Liver (tissue), 3 donors: ENCODE measurements around the gene TMEM39B.

Experiments
- EGR1 ChIP-seq, 2 donors: IDR thresholded peaks; 2 replicates each; pipeline ENCODE4 v1.6.1; 2016 to 2018; ENCODE audit warnings: antibody characterized with exemption in 2 of 2, low read depth in 2 of 2
- FOXA2 ChIP-seq: IDR thresholded peaks from 2 replicates; pipeline ENCODE4 v1.6.1; 2016; ENCODE audit warnings: antibody characterized with exemption
- GABPA ChIP-seq, 2 donors: IDR thresholded peaks in 1 of 2; conservative IDR thresholded peaks in 1 of 2; 2 replicates each; pipeline ENCODE4 v1.6.1; 2016; ENCODE audit warnings: antibody characterized with exemption in 2 of 2, mild to moderate bottlenecking in 1 of 2, moderate library complexity in 1 of 2
- HNF4A ChIP-seq, 2 donors: conservative IDR thresholded peaks; 2 replicates each; pipeline ENCODE4 v1.6.1; 2016; ENCODE audit warnings: antibody characterized with exemption in 2 of 2, mild to moderate bottlenecking in 2 of 2
- JUND ChIP-seq, 2 donors: IDR thresholded peaks; 2 replicates each; pipeline ENCODE4 v1.6.1; 2016; ENCODE audit warnings: antibody characterized with exemption in 2 of 2
- NR2F2 ChIP-seq: IDR thresholded peaks from 2 replicates; pipeline ENCODE4 v1.6.1; 2016; ENCODE audit warnings: antibody characterized with exemption
- RAD21 ChIP-seq, 2 donors: IDR thresholded peaks; 2 replicates each; pipeline ENCODE4 v1.6.1; 2016; ENCODE audit warnings: antibody characterized with exemption in 2 of 2, mild to moderate bottlenecking in 2 of 2
- RXRA ChIP-seq, 2 donors: IDR thresholded peaks; 2 replicates each; pipeline ENCODE4 v1.6.1; 2017 to 2018; ENCODE audit warnings: antibody characterized with exemption in 2 of 2, mild to moderate bottlenecking in 1 of 2
- SP1 ChIP-seq: IDR thresholded peaks from 2 replicates; pipeline ENCODE4 v1.6.1; 2018; ENCODE audit warnings: antibody characterized with exemption, mild to moderate bottlenecking
- YY1 ChIP-seq: IDR thresholded peaks from 2 replicates; pipeline ENCODE4 v1.6.1; 2016; ENCODE audit warnings: antibody characterized with exemption, mild to moderate bottlenecking
- TF ChIP-seq, protein P1 (sequence below): IDR thresholded peaks from 2 replicates; pipeline ENCODE4 v1.6.1; 2016; ENCODE audit warnings: antibody characterized with exemption, mild to moderate bottlenecking
- TF ChIP-seq, protein P2 (sequence below): fragments of 150-350 bp; IDR thresholded peaks from 2 replicates; pipeline ENCODE4 v1.5.1; 2017; ENCODE audit warnings: improper control_type of control experiment, low read depth, low read length; ENCODE audit not compliant: missing input control
- TF ChIP-seq, protein P3 (sequence below): IDR thresholded peaks from 2 replicates; pipeline ENCODE4 v1.6.1; 2016; ENCODE audit warnings: antibody characterized with exemption
- TF ChIP-seq, protein P4 (sequence below): IDR thresholded peaks from 2 replicates; pipeline ENCODE4 v1.6.1; 2016; ENCODE audit warnings: antibody characterized with exemption
- donor health status: healthy.
- donor health status: healthy.

DNA sequence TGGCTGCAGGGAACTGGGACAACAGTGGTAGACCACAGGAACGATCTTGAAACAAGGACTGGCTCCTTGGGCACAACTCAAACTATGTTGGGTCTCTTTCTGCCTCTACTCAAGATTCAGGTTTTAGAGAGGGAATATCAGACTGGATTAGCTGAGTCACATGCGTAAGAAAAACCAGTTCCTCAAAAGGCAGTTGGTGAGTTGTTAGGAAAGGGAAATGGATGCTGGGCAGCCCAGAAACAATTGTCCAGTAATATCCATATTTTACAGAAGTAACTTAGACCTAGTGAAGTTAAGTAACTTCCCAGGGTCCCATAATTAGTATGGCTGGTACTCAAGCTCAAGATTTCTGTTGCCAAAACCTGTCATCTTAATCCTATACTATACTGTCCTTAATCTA lies 27.0 kb upstream of the TMEM39B start:
- TF ChIP-seq, protein P1, sequence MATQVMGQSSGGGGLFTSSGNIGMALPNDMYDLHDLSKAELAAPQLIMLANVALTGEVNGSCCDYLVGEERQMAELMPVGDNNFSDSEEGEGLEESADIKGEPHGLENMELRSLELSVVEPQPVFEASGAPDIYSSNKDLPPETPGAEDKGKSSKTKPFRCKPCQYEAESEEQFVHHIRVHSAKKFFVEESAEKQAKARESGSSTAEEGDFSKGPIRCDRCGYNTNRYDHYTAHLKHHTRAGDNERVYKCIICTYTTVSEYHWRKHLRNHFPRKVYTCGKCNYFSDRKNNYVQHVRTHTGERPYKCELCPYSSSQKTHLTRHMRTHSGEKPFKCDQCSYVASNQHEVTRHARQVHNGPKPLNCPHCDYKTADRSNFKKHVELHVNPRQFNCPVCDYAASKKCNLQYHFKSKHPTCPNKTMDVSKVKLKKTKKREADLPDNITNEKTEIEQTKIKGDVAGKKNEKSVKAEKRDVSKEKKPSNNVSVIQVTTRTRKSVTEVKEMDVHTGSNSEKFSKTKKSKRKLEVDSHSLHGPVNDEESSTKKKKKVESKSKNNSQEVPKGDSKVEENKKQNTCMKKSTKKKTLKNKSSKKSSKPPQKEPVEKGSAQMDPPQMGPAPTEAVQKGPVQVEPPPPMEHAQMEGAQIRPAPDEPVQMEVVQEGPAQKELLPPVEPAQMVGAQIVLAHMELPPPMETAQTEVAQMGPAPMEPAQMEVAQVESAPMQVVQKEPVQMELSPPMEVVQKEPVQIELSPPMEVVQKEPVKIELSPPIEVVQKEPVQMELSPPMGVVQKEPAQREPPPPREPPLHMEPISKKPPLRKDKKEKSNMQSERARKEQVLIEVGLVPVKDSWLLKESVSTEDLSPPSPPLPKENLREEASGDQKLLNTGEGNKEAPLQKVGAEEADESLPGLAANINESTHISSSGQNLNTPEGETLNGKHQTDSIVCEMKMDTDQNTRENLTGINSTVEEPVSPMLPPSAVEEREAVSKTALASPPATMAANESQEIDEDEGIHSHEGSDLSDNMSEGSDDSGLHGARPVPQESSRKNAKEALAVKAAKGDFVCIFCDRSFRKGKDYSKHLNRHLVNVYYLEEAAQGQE = no peak
- TF ChIP-seq, protein P2, sequence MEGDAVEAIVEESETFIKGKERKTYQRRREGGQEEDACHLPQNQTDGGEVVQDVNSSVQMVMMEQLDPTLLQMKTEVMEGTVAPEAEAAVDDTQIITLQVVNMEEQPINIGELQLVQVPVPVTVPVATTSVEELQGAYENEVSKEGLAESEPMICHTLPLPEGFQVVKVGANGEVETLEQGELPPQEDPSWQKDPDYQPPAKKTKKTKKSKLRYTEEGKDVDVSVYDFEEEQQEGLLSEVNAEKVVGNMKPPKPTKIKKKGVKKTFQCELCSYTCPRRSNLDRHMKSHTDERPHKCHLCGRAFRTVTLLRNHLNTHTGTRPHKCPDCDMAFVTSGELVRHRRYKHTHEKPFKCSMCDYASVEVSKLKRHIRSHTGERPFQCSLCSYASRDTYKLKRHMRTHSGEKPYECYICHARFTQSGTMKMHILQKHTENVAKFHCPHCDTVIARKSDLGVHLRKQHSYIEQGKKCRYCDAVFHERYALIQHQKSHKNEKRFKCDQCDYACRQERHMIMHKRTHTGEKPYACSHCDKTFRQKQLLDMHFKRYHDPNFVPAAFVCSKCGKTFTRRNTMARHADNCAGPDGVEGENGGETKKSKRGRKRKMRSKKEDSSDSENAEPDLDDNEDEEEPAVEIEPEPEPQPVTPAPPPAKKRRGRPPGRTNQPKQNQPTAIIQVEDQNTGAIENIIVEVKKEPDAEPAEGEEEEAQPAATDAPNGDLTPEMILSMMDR = no peak
- TF ChIP-seq YY1 = no peak
- no peak for TF ChIP-seq EGR1 (IDR thresholded peaks at IDR 0.05; ENCODE audit: low read depth in 2 of 2)
- TF ChIP-seq SP1 = no peak
- TF ChIP-seq, protein P3, sequence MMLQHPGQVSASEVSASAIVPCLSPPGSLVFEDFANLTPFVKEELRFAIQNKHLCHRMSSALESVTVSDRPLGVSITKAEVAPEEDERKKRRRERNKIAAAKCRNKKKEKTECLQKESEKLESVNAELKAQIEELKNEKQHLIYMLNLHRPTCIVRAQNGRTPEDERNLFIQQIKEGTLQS = no peak
- TF ChIP-seq NR2F2 = no peak
- TF ChIP-seq HNF4A (conservative IDR thresholded peaks at IDR 0.05) = no peak
- TF ChIP-seq, protein P4, sequence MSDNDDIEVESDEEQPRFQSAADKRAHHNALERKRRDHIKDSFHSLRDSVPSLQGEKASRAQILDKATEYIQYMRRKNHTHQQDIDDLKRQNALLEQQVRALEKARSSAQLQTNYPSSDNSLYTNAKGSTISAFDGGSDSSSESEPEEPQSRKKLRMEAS = no peak
- TF ChIP-seq RAD21 (IDR thresholded peaks at IDR 0.05) = no peak
- TF ChIP-seq RXRA (IDR thresholded peaks at IDR 0.05) = no peak
- TF ChIP-seq GABPA (IDR thresholded peaks at IDR 0.05 in 1 of 2, conservative IDR thresholded peaks at IDR 0.05 in 1 of 2) = no peak
- TF ChIP-seq FOXA2 = no peak
- TF ChIP-seq JUND (IDR thresholded peaks at IDR 0.05) = no peak
